T follicular helper cell (primary cell): Measurements from ENCODE around the gene GJD3.
"Not testable (repeated sequence)": the region's sequence is repeated elsewhere in the genome, so short reads cannot be mapped to it uniquely, and the experiment has no call there.

Experiments used
- DNase-seq: peaks from one replicate; pipeline ENCODE4 v3.0.0-alpha.2; 2020; ENCODE audit warnings: low read depth

GJD3 gene

GRCh38 chr17:40367728-40368127, 3.2 kb upstream of the GJD3 start:
- DNase-seq = not testable (repeated sequence)

GRCh38 chr17:40366861-40367518, 2.5 kb upstream of the GJD3 start:
- DNase-seq = no peak

GRCh38 chr17:40366076-40366860, 1.7 kb upstream of the GJD3 start:
- DNase-seq = no peak

GRCh38 chr17:40364906-40365305, 369 bp upstream of the GJD3 start:
- no peak for DNase-seq

DNA sequence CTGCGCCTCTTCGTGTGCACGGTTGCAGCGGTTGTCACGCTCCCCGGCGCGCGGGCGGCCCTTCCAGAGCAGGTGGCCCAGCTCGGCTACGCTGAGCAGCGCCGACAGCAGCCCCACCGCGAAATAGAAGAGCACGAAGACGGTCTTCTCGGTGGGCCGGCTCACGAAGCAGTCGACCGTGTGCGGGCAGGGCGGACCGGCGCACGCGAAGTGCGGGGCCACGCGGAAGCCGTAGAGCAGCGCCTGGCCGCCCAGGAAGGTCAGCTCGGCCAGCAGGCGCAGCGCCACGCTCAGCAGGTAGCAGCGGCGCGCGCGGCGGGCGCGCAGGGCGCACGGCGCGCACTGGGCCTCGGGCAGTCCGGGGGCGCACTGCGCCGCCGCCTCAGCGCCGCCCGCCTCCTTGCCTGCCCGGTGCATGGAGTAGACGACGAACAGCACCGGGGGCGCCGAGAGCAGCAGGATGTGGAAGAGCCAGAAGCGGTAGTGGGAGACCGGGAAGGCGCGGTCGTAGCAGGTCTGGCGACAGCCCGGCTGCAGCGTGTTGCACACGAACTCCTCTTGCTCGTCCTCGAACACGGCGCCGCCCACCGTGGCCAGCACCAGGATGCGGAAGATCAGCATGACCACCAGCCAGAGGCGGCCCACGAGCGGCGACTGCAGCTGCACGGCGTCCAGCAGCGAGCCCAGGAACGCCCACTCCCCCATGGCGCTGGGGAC, 1.3 kb downstream of the GJD3 start:
- DNase-seq = no peak

- DNase-seq = peak; percentile 64
Measured at GRCh38 chr17:40362696-40363110, 1.8 kb downstream of the GJD3 start.

DNA sequence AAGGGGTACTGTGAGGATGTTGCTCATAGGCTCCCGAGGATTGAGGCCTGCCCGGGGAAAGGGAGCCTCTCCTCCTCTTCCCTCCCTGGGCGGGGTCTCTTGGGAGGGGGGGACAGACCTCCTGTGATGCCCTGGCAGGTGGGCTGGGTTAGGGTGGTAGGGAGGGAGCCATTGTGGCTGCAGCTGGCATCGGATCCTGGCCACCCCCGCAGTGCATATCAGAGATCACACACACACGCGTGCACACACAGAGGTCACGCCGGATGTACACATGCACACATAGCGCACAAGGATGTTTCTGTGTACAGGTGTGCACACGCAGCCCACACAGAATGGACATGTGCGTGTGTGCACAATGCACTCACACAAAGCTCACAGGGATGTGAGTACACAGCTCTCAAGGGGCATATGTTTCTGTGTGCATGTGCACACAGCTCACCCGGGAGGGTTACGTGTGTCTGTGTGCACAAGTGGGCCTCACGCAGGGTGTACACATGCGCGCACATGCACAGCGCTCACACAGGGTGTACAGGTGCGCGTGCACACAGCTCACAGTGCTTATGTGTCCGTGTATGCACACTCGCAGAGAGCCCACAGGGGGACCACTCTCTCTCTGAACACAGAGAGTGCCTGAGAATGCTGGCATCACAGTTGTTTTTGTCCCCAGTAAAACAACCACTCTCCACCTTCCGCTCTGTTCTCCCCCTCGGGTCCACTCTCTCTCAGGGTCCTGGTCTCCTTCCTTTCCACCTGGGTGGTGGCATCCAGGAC, 2.4 kb downstream of the GJD3 start:
- DNase-seq = no peak

GRCh38 chr17:40361063-40361924, 3.2 kb downstream of the GJD3 start:
- no peak for DNase-seq

- DNase-seq = no peak
Measured at GRCh38 chr17:40360091-40360490, 4.4 kb downstream of the GJD3 start.

GRCh38 chr17:40358323-40359038, 6.1 kb downstream of the GJD3 start:
- DNase-seq = peak; percentile 85

GRCh38 chr17:40356990-40357881, 7.3 kb downstream of the GJD3 start:
- no peak for DNase-seq

- DNase-seq = no peak
Measured at GRCh38 chr17:40355804-40356758, 8.5 kb downstream of the GJD3 start.

- DNase-seq = peak; percentile 69
Measured at GRCh38 chr17:40355123-40355803, 9.3 kb downstream of the GJD3 start.

DNA sequence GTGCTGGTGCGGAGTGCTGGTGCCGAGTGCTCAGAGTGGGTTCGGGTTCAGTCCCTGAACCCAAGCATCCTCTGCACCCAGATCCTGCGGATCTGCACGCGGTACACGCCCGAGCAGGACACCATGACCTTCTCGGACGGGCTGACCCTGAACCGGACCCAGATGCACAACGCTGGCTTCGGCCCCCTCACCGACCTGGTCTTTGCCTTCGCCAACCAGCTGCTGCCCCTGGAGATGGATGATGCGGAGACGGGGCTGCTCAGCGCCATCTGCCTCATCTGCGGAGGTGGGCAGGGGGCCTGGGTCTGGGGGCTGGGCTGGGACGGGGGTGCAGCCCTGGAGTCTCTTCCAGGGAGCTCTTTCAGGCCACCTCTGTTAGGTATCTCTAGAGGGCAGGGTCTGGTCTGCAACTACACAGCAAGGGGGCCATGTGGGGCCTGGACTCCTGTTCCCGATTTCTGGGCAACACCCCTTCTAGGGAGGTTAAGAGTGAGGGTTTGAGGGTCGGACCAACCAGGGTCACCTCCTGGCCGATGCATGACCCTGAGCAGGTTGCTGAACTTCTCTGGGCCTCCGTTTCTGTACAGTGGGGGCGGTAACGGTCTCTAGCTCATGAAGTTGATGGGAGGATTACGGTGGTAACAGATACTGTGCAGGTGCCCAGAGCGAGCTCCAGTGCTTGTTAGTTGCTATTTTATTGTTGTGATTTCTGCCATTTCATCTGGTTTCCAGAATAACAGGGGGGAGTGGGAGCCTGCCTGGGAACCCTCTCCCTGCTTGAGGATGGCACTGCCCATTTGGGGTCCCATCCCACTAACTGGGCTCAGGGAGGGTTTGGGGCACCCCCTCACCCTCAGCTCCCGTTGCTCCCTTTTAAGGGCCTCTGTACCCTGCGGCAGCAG, 10.1 kb downstream of the GJD3 start:
- no peak for DNase-seq

DNA sequence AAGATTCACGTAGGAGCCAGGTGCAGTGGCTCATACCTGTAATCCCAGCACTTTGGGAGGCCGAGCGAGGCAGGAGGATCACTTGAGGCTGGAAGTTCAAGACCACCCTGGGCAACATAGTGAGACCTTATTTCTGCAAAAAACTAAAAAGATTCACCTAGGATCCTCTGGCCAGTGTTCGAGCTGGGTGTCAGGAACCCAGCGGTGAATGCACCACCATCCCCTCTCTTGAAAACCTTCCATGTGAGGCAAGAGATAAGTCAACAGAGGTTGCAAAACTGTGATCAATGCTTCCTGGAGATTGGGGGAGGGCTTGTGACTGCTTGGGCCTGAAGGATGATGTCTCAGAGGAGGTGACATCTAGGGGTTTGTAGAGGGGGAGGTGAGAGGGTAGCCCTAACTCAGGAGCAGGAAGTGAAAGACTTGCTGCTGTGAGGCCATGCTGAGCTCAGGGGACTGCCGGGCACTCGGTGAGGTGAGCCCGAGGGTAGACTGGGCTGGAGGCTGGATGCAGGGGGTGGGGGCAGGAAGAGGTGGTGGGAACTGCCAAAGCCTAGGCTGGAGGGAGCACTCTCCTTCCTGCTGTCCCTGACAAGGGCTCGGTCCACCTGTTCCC, 11.7 kb downstream of the GJD3 start:
- DNase-seq = no peak

- DNase-seq = no peak
Measured at GRCh38 chr17:40352237-40352778, 12.2 kb downstream of the GJD3 start.
